Thyroid gland (tissue), 4 donors: Measurements from ENCODE around the gene MMAB.
"Not testable (repeated sequence)": the region's sequence is repeated elsewhere in the genome, so short reads cannot be mapped to it uniquely, and the experiment has no call there.

Source experiments
- CTCF ChIP-seq, 6 experiments: fragments of 200-600 bp in 3 of 6; fragments of 450-650 bp in 3 of 6; sonication (generic) in 3 of 6; IDR thresholded peaks; one replicate each; pipeline ENCODE4 v1.5.1; 2016 to 2019; ENCODE audit warnings: antibody characterized with exemption in 6 of 6, mild to moderate bottlenecking in 2 of 6, inconsistent platforms in 1 of 6, moderate library complexity in 1 of 6
- POLR2A ChIP-seq, 2 donors: fragments of 450-650 bp; IDR thresholded peaks; one replicate each; pipeline ENCODE4 v1.6.1; 2017; ENCODE audit warnings: antibody characterized with exemption in 2 of 2, mild to moderate bottlenecking in 2 of 2, moderate library complexity in 1 of 2

GRCh38 chr12:109602132-109602531, 28.8 kb upstream of the MMAB start:
- not testable (repeated sequence) for TF ChIP-seq CTCF, POLR2A (IDR thresholded peaks at IDR 0.05)
